SKM-1 (cell line): ENCODE data around the gene KDF1.
A peak's percentile ranks its signal among the peaks of the same experiment; 100 is the strongest.

Experiments used
- DNase-seq: peaks from one replicate; lab custom pipeline; 2025; ENCODE audit not compliant: unreplicated experiment; lab: John Stamatoyannopoulos, UW

KDF1 gene

DNA sequence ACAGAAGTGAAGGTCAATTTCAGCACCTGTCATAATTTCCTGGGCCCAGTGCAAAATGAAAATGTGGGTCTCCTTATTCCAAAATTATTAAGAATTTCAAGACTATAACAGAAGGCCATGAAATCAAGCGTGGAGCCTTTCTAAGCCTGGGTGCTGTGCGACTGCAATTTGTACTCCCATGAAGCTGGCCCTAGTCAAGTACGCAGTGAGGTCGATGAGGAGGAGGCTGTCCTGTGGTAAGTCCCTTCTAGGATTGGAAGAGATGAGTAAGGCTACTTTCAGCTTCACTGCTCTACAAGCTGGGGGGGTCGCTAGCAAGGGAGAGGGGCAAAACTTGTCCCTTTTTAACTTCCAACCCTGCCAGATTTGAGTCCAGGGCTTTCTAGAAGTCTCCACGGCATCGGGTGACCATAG lies 39.1 kb downstream of the KDF1 start:
- no peak for DNase-seq

DNA sequence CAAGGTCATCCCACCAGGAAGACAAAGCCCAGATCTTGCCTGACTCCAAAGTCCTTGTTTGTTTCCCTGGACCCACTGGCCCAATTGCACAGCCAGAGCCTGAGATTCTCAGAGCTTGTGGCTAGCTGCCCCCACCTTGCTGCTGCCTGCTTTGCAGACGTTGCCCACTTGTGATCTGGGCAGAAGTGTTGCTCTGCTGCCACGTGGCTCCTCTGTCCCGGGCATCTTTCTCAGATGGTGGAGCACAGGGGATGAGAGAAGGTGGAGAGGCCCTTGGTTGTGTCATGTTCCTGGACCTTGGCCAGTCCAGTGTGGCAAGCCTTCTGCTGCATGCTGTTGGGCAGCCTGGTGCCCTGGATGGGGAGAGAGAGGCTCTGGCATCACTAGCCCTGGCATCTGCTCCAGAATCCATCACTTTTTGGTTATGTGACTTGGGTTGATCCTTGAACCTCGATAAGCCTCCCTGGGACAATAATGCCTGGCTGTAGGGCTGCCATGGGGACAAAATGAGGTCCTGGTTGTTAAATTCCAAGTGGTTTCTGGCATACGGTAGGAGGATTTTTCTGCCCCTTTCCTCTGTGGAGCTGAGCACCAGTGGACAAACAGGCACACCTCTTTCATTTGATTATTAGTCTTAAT lies 44.9 kb downstream of the KDF1 start:
- DNase-seq, result no peak

DNA sequence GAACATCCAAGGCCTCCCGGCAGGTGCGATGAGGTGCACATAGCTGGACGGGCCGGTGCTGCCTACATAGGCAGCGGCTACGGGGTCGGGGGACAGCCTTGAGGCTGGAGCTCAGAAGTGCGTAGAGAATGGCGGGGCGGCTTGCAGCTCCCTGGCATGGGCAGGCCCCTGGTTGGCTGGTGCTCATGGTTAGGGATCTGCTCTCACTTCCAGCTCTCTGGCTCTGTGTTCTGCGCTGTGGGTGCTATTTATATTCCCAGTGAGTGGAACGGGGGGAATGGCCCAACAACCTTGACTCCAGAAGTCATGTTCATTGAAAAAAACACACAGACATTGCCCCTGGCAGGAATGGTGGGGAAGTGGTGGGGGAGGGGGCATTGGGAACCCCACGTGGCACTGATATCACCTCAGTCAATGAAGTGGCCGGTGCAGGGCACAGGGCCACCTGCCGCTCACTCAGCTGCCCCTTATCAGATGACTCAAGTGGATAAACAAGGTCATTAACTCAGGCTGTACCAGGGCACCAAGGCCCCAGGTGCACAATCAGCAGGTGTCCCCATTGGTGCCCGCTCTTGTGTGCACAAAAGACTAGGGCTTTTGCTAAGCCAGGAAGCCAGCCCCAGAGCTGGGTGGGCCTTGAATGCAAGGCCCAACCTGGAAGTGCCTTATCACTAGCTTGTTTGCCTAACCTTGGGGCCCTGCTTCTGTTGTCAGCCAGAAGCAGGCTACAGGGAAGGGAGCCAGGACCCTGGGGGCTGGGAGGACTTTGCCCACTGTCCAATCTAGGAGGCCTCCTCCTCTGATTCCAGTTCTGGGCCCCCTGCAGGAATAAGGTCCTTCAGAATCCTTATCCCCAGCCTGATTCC lies 46.3 kb downstream of the KDF1 start, which contains the start of gene NR0B2:
Gene NR0B2, minus strand, starts transcription at position 222 of the 866 bp plus-strand sequence. Its CDS starts 35 bp downstream, at position 187.
- no peak for DNase-seq

DNA sequence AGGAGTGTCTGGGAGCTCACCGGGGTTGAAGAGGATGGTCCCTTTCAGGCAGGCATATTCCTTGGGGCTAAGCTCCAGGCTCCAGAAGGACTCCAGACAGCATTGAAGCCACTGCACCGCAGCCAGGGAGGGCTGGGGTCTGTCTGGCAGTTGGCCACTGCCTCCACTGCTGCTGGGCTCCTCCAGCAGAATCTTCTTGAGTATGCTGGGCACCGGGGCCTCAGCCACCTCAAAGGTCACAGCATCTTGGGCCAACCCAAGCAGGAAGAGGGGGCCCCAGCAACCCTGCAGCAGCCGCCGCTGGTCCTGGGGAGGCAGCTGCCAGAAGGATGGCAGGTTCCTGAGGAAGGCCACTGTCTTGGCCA lies 46.9 kb downstream of the KDF1 start:
- DNase-seq, result no peak

DNA sequence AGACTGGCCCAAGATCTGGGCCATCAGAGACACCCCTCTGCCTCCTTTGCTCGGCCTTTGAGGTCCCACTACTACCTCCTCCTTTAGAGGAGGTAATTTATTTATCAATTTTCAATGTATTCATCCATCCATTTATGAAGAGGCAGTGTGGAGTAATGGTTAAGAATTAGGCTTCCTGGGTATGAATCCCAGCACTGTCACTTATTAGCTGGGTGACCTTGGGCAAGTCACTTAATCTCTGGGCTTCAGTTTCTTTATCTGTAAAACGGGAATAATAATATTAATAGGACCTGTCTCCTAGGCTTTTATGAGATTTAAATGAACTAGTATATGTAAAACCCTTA lies 48.1 kb downstream of the KDF1 start:
- no peak for DNase-seq

DNA sequence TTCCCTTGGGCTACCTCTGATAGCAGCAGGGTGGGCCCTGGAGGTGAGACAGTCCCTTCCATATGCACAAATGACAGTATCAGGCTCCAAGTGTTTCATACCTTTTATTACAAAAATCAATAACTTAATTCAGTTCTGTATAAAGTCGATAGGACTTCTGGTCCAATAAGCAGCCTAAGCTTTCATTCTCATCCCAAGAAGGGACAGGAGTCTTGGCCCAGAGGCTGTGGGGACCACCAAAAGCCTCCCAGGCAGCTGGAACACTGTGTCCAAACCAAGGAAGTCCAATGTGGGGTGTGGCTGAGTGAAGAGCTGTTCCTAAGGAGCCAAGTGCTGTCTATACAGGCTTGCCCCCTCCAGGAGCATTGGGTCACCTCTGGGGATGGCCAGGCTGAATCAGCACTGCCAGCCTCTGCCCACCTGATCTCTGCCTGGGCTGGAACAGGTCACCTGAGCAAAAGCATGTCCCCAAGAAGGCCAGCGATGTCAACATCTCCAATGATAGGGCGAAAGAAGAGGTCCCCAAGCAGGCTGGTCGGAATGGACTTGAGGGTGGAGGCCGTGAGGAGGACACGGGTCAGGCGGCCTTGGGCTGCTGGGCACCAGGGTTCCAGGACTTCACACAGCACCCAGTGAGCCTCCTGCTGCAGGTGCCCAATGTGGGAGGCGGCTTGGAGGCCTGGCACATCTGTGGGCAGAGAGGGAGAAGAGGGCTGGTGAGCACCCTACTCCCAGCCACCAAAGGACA lies 48.7 kb downstream of the KDF1 start:
- DNase-seq, result no peak

DNA sequence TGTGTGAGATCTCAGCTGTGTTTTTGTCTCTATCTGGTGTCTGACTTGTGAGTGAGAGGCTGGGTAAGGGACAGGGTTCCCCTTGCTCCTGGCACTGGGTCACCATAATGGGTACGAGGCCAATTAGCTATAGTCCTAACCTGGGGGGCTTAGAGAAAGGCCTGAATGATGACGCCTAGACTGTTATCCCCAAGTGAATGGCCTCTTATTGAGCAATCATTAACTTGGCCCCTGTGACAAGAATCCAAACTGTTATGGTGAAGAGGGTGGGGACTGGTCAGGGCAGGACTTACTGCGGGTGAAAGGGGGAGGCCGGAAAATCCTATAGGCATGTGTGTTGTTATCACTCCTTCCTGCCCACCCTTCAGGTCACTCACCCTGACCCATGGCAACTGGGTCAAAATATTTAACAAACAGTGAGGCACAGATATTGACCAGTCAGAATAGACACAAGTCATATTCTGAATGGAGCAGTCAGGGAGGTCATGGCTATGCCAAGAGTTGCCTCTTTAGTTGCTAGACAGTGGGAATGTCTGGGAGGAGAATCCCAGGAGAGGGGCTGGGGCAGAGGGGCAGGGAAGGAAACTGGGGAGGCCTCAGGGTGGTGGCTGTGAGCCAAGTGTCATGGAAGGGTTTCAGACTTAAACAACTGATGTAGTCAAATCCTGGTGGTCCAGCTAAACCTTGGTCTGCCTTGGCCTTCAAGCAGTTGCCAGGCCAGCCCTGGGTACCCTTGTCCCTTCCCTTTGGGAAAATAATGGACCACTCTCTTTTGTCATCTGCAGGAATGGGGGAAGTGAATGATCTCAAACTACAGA lies 49.7 kb downstream of the KDF1 start:
- no peak for DNase-seq

DNA sequence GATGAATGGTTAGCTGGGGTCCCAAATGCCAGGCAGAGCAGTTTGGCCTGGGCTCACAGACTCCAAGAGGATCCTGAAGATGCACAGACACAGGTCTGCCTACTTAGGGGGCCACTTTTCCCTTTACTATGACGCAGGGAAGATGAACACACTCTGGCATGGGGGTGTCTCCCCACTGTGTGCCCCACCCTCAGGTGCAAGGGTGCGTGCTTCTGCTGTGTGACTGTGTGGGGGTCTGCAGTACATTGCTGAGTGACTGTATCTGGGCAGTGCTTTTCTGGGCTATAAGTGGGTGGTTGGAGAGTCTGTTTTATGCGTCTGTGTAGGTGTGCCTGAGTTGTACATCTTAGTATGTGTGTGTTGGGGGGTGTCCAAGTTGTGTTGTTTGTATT lies 50.3 kb downstream of the KDF1 start:
- no peak for DNase-seq

DNA sequence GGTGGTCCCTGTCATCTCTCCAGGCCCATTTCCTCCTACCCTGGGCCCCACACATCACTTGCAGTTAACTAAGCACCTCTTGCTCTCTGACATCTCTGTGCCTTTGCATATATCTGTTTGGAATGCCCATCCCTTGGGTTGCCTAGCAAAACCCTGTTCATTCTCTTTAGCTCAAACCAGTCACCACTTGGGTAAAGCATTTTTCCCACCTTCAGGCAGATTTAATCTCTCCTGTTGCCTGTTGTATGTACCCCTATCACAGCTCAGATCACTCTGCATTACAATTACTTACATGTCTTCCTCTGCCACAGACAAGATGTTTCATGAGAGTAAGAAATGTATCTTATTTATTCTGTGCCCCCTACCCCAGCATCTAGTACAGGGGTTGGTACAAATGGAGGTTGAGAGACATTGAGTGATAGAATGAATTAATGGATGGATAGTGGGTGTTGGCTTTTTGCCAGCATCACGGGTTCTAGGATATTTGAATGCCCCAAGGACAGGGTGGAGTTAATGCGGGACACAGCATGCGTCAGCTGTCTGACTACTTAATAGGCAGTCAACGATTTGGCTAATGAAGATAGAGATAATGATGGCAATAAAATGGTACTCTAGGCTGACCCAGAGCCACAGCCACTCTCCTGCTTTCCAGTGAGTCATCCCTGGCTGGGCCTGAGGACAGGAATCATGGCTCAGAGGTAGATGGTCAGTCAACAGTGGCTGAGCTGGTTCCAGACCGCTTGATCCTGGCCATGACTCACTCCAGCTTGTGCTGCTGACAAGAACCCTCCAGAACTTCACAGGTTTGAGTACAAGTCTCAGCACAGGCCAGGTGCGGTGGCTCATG lies 53.0 kb downstream of the KDF1 start:
- DNase-seq, result no peak

DNA sequence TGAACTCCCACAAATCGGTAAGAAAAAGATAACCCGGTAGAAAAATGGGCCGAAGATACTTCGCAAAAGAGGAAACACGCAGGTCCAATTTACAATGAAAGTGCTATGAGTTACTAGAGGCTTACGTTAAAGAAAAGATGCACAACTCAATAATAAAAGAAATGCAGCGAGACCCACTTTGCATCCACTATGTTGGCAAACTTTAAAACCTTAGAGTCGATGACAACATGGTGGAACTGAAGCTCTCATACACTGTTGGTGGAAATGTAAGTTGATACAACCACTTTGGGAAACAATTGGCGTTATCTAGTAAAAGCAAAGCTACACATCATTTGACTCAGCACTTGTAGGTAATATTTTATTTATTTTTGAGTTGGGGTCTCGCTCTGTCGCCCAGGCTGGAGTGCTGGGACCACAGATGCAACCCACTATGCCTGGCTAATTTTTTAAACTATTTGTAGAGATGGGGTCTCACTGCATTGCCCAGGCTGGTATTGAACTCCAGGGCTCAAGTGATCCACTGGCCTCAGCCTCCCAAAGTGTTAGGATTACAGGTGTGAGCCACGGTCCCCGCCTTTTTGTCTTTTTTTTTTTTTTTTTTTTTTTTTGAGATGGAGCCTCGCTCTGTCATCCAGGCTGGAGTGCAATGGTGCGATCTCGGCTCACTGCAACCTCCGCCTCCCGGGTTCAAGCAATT lies 59.3 kb downstream of the KDF1 start:
- no peak for DNase-seq

DNA sequence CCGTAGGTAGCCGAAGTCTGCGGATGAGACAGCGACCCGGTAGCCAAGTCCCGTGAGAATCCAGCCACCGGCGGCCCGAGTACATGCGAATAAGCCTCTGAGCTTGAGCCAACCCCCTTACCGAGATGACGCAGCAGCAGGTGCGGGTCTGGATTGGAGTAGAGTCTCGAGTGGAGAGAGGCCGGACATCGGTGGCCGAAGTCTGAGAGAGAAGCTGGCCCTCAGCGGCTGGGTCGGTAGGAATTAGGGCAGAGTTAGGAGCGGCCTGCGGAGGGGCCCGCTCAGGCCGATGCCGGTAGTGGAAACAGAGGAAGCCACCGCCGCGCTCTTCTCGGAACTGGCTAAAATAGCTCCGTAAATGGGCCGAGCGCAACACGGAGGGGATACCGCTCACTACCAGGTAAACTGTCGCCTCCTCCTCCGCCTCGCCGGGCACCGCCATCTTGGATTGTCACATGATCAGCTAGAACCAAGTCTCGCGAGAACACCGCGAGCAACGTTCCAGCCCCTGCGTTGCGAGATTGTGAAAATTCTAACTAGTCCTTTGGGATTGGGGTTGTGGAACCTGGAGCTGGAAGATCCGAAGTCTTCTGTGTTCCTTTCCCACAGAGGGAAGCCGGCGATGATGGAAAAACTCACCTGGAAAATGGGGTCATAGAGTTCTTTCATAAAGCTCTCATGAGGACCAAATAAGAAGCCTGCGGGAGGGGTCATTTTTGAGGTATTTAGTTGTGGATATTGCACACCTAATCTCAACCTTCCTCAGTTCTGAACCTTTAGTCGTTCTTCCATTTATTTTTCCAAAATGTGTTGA lies 60.1 kb downstream of the KDF1 start, which contains the start of gene GPATCH3:
Gene GPATCH3, minus strand, starts transcription at position 467 of the 814 bp plus-strand sequence. Its CDS starts 25 bp downstream, at position 442.
- DNase-seq, result peak; percentile 71
